Stimulated activated CD4-positive, alpha-beta T cell treated with anti-CD3 and anti-CD28 coated beads, Interleukin-12 subunit alpha, Interleukin-12 subunit beta, amount 100 ng/mL, for 48 hours (primary cell): ENCODE data around the gene CD302.
"Not testable (repeated sequence)": the region's sequence is repeated elsewhere in the genome, so short reads cannot be mapped to it uniquely, and the experiment has no call there.

ENCODE experiments used
- DNase-seq, 3 donors: peaks; one replicate each; pipeline ENCODE4 v3.0.0-alpha.2; 2020; ENCODE audit warnings: low read depth in 2 of 3, low spot score in 1 of 3

The CD302 gene

GRCh38 chr2:159795841-159796690 lies 1.9 kb downstream of the CD302 start:
- DNase-seq: no peak

GRCh38 chr2:159793326-159793725 lies 4.7 kb downstream of the CD302 start:
- no peak for DNase-seq

- no peak for DNase-seq
Measured at GRCh38 chr2:159792599-159792998, 5.4 kb downstream of the CD302 start.

GRCh38 chr2:159792036-159792435 lies 6.0 kb downstream of the CD302 start:
- no peak for DNase-seq

GRCh38 chr2:159790323-159790722 lies 7.7 kb downstream of the CD302 start:
- no peak for DNase-seq

- no peak for DNase-seq
Measured at GRCh38 chr2:159788253-159788652, 9.8 kb downstream of the CD302 start.

GRCh38 chr2:159787647-159788046 lies 10.4 kb downstream of the CD302 start:
- not testable (repeated sequence) for DNase-seq

- no peak for DNase-seq
Measured at GRCh38 chr2:159786938-159787337, 11.1 kb downstream of the CD302 start.

GRCh38 chr2:159785195-159785594 lies 12.8 kb downstream of the CD302 start:
- no peak for DNase-seq

GRCh38 chr2:159784744-159785143 lies 13.3 kb downstream of the CD302 start:
- DNase-seq: not testable (repeated sequence)

- DNase-seq: no peak
Measured at GRCh38 chr2:159783556-159783955, 14.5 kb downstream of the CD302 start.

GRCh38 chr2:159776321-159776720 lies 21.7 kb downstream of the CD302 start:
- DNase-seq: no peak

- no peak for DNase-seq
Measured at GRCh38 chr2:159775021-159775420, 23.0 kb downstream of the CD302 start.

- DNase-seq: no peak
Measured at GRCh38 chr2:159774370-159774990, 23.5 kb downstream of the CD302 start.

GRCh38 chr2:159773886-159774285 lies 24.1 kb downstream of the CD302 start:
- DNase-seq: no peak

- no peak for DNase-seq
Measured at GRCh38 chr2:159773426-159773825, 24.6 kb downstream of the CD302 start.

GRCh38 chr2:159769147-159769546 lies 28.9 kb downstream of the CD302 start:
- no peak for DNase-seq

- no peak for DNase-seq
Measured at GRCh38 chr2:159762075-159762474, 35.9 kb downstream of the CD302 start.

GRCh38 chr2:159760326-159760725 lies 37.7 kb downstream of the CD302 start:
- no peak for DNase-seq

- no peak for DNase-seq
Measured at GRCh38 chr2:159759577-159759976, 38.4 kb downstream of the CD302 start.

- DNase-seq: no peak
Measured at GRCh38 chr2:159758686-159759085, 39.3 kb downstream of the CD302 start.

- DNase-seq: no peak
Measured at GRCh38 chr2:159758239-159758638, 39.8 kb downstream of the CD302 start.

- peak in 1 of 3 donors; percentile 27 for DNase-seq
Measured at GRCh38 chr2:159755788-159756187, 42.2 kb downstream of the CD302 start.
